Activated CD8-positive, alpha-beta T cell treated with anti-CD3 and anti-CD28 coated beads for 36 hours (primary cell): ENCODE results near the gene CLEC10A. TPM values are rescaled to one million over a fixed set of nuclear protein-coding genes. Genes with fewer than 3 reads are reported as not detected.

Experiments
- ATAC-seq: fragments of 200-7000 bp; cut with Tn5 transposase; one replicate; pipeline ENCODE4 v1.10.0; 2021; ENCODE audit warnings: mild to moderate bottlenecking, moderate library complexity
- CTCF ChIA-PET: fragments of 350-600 bp; sonication (Branson Sonifier 250); formaldehyde crosslinking; loops from one replicate; lab custom pipeline; 2021; ENCODE audit warnings: antibody characterized with exemption; lab: Charles Lee
- POLR2A ChIA-PET: fragments of 350-600 bp; sonication (Branson Sonifier 250); formaldehyde crosslinking; loops from one replicate; lab custom pipeline; 2021; ENCODE audit warnings: antibody characterized with exemption; lab: Charles Lee
- DNase-seq: peaks from one replicate; pipeline ENCODE4 v3.0.0-alpha.2; 2020
- H3K27ac Mint-ChIP-seq: one replicate; pipeline ENCODE4 v1.8.0; 2021; ENCODE audit warnings: mild to moderate bottlenecking, mixed read lengths
- H3K27me3 Mint-ChIP-seq: one replicate; pipeline ENCODE4 v1.8.0; 2021; ENCODE audit warnings: mixed read lengths
- H3K36me3 Mint-ChIP-seq: one replicate; pipeline ENCODE4 v1.8.0; 2021; ENCODE audit warnings: low read depth, mixed read lengths
- H3K4me1 Mint-ChIP-seq: one replicate; pipeline ENCODE4 v1.8.0; 2021; ENCODE audit warnings: low read depth, mixed read lengths
- H3K4me3 Mint-ChIP-seq: one replicate; pipeline ENCODE4 v1.8.0; 2021; ENCODE audit warnings: mild to moderate bottlenecking, moderate library complexity, mixed read lengths
- H3K9me3 Mint-ChIP-seq: one replicate; pipeline ENCODE4 v1.8.0; 2021; ENCODE audit warnings: mixed read lengths
- CTCF ChIP-seq: fragments of 200-600 bp; IDR thresholded peaks from one replicate; pipeline ENCODE4 v1.8.0; 2022; ENCODE audit warnings: antibody characterized with exemption, mild to moderate bottlenecking
- intact Hi-C: fragments of 100-400 bp; cut with micrococcal nuclease; formaldehyde crosslinking; loops from one replicate; pipeline ENCODE4 v1.10.0; 2022
- total RNA-seq, 2 experiments: library from RNA; stranded (reverse); gene quantifications; one replicate each; pipeline ENCODE4 v1.2.3, GENCODE V29; 2021

Gene CLEC10A
- total RNA-seq, 2 experiments from 2014 or later = not detected

DNA sequence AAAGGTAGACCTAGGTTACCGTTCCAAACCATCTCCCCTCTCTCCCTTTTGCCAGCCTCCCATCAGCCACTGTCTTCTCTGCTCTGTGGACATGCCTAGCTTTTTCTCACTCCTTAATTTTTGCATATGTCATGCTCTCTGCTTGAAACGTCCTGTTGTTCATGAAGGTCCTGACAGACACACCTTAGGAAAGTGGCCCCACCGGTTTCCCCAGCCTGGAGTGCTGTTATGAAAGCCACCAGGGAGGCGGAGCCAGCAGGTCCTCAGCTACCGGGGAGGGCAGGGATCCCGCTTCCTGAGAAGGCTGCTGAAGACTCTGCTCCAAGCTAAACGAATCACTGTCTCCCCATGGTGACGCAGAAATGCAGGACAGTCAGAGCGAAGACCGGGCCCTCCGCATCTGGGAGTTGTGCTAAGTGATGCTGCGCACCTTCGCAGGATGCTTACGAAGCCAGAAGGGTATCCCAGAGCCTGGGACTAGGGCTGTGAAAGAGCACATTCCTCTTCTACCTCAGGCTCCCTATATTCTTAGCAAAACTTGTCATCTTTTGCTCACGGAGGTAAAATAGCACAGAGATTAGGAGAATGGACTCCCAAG is 33.8 kb downstream of the CLEC10A start:
- ChIA-PET POLR2A (interaction anchor here (0.8 to 1.8 kb wide), 12 partner anchors 8 to 174 kb away, joined by 3 to 8 read pairs (median 4); partner anchors contain the start of genes ACADVL and SLC16A13), CTCF (interaction anchor here (0.6 to 12.3 kb wide), 56 partner anchors 8 to 640 kb away, joined by 3 to 371 read pairs (median 5); partner anchors contain the start of genes ACADVL, ASGR1, ASGR2 and BCL6B)
- peak; percentile 14 for ATAC-seq
- peaks cover 2% of the 10 kb centered on the region for H3K27me3 Mint-ChIP-seq
- intact Hi-C loops = loop anchor here (1.0 kb wide), 1 partner anchor 87 kb away; no protein-coding TSS in a partner anchor
- TF ChIP-seq CTCF = peak; percentile 18
- H3K4me1 Mint-ChIP-seq = peaks cover 37% of the 10 kb centered on the region
- peak; percentile 48 for DNase-seq
- H3K27ac Mint-ChIP-seq = peak overlapping the region; percentile 86
- H3K36me3 Mint-ChIP-seq = peaks cover 1% of the 10 kb centered on the region
- no peaks in the 10 kb centered on the region for H3K9me3 Mint-ChIP-seq
- H3K4me3 Mint-ChIP-seq = peak overlapping the region; percentile 73

GRCh38 chr17:7045492-7046126 is 34.4 kb downstream of the CLEC10A start:
- ChIA-PET CTCF (interaction anchor here (0.6 to 12.3 kb wide), 57 partner anchors 8 to 641 kb away, joined by 3 to 371 read pairs (median 5); partner anchors contain the start of genes ACADVL, ASGR1, ASGR2 and BCL6B), POLR2A (interaction anchor here (0.5 to 1.8 kb wide), 15 partner anchors 9 to 519 kb away, joined by 3 to 8 read pairs (median 4); partner anchors contain the start of genes ACADVL and SLC16A13)
- ATAC-seq (peak; percentile 18), DNase-seq (peak; percentile 66)
- Mint-ChIP-seq H3K4me1 (peaks cover 39% of the 10 kb centered on the region), H3K4me3 (peak overlapping the region; percentile 73), H3K27me3 (peaks cover 2% of the 10 kb centered on the region), H3K9me3 (no peaks in the 10 kb centered on the region), H3K36me3 (peaks cover 1% of the 10 kb centered on the region), H3K27ac (peak overlapping the region; percentile 86)
- intact Hi-C loops = loop anchor here (1.0 kb wide), 1 partner anchor 88 kb away; no protein-coding TSS in a partner anchor
- peak; percentile 85 for TF ChIP-seq CTCF

GRCh38 chr17:7043497-7044198 is 36.4 kb downstream of the CLEC10A start, which contains the start of gene SLC16A11:
Gene SLC16A11, minus strand, starts transcription at chr17:7044092. Its CDS starts 579 bp downstream, at chr17:7043513.
- ATAC-seq (peak; percentile 5), DNase-seq (peak; percentile 59)
- peak within 1 kb of the TSS; percentile 85 for H3K27ac Mint-ChIP-seq
- H3K4me1 Mint-ChIP-seq = peaks cover 38% of the 10 kb centered on the region
- intact Hi-C loops = no loop called here
- ChIA-PET CTCF (interaction anchor here (1.2 to 12.3 kb wide), 6 partner anchors 85 to 377 kb away, joined by 3 to 371 read pairs (median 12); partner anchors contain the start of genes ACADVL, ASGR1 and DLG4), POLR2A (interaction anchor here (0.9 kb wide), 2 partner anchors 135 to 194 kb away, joined by 3 read pairs; no protein-coding TSS in a partner anchor)
- H3K4me3 Mint-ChIP-seq = peak within 1 kb of the TSS; percentile 77
- H3K9me3 Mint-ChIP-seq = no peaks in the 10 kb centered on the region
- TF ChIP-seq CTCF = no peak
- peaks cover 1% of the 10 kb centered on the region for H3K36me3 Mint-ChIP-seq
- H3K27me3 Mint-ChIP-seq = peaks cover 2% of the 10 kb centered on the region

DNA sequence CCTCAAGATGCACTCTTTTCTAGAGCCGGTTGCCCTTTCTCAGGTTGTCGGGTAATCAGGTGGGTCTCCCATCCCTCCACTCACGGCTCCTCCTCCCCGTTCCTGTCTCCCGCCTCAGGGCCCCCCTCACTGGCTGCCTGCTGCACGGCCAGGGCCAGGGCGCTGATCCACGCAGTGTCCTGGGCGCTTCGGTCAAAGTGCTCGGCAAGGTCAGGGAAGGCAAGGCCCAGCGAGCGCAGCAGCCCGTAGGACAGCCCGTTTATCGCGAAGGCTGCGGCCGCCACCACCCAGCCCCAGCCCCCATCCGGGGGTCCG is 36.9 kb downstream of the CLEC10A start:
- ChIA-PET CTCF (interaction anchor here (1.3 to 1.7 kb wide), 2 partner anchors 39 to 93 kb away, joined by 3 to 4 read pairs; no protein-coding TSS in a partner anchor), POLR2A (interaction anchor here (1.3 kb wide), 1 partner anchor 89 kb away, joined by 3 read pairs; no protein-coding TSS in a partner anchor)
- TF ChIP-seq CTCF = no peak
- intact Hi-C loops = no loop called here
- DNase-seq (no peak), ATAC-seq (no peak)
- peak overlapping the region; percentile 77 for H3K4me3 Mint-ChIP-seq
- H3K27ac Mint-ChIP-seq = peak overlapping the region; percentile 85
- peaks cover 41% of the 10 kb centered on the region for H3K4me1 Mint-ChIP-seq
- H3K36me3 Mint-ChIP-seq = peaks cover 1% of the 10 kb centered on the region
- no peaks in the 10 kb centered on the region for H3K9me3 Mint-ChIP-seq
- H3K27me3 Mint-ChIP-seq = peaks cover 2% of the 10 kb centered on the region
